HG03439 (cell line): ENCODE results near the gene SERP2.

Source experiments
- ATAC-seq: cut with Tn5 transposase; IDR thresholded peaks from one replicate; pipeline ENCODE4 v1.9.1; 2021; ENCODE audit warnings: mild to moderate bottlenecking, moderate library complexity; ENCODE audit not compliant: unreplicated experiment

The SERP2 gene

DNA sequence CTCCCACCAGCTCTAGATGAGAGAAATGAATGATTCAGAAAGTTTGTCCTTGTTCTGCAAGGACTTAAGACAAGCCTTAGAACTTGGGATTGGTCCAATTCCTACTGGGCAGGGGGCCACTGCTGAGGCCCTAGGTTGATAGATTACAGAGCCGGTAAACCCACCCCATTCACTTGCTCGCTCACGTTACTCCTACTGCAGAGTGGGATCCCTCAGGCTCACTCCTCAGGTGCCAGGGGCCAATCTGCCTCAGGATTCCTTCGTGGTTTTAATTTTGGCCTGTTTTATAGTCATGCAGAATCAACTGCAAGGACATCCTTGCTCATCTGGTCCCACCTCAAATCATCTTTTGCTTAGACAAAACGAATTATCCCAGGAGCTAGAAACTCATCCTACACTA is 59.0 kb downstream of the SERP2 start:
- ATAC-seq: no peak

DNA sequence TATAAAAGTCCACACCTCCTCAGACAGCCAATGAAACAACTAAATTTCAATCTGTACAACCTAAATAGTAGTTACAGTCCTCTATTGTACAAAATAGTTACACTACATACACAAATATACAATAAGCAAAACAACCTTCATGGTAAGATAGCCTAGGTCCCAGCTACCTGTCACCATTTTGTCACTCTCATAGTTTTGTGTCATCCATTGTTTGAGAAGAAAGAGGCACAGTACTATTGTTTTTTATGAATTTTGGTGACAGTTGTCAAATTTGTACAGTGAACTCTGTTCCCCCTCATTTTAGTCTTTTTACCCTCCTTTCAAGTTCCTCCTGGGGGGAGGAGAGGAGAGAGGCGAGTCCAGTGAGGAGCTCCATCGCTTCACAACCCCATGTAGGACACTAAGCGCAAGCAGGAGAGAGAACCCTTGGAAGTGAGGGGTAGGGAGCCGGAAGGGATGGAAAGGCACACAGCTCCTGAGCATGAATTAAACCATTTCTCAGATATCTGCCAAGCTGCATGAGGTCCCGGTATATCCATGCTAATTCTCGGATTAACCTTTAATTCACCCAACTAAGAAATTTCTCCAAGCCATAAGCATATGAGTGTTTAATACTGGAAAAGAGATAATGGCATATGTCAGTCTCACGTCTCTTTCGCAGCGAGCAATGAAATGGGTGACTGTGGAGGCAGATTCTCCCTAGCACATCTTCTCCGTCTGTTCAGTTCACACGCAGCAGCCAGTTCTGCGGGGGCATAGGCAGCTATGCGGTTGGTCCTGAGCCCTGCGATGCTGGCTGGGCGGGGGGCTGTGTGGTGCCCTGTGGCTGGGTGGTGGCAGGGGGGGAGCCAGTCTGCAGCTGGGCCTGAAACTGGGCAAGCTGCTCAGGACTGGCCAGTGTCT is 60.5 kb downstream of the SERP2 start:
- no peak for ATAC-seq

DNA sequence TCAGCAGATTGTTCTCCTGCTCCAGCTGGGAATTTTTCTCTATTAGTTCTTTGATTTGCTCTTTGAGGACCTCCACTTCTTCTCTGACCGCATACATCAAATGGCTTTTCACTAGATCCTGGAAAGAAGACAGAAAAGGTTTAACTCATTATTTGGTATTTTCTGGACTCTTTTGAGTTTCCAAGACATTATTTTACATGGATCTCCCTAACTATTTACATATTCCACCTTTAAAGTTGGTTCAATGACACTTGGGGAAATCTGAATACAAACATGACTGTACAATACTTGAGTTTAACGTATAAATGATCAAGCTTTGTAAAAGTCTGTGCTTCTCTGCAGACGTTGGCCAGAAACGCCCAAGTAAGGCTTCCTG is 61.1 kb downstream of the SERP2 start:
- ATAC-seq: no peak

DNA sequence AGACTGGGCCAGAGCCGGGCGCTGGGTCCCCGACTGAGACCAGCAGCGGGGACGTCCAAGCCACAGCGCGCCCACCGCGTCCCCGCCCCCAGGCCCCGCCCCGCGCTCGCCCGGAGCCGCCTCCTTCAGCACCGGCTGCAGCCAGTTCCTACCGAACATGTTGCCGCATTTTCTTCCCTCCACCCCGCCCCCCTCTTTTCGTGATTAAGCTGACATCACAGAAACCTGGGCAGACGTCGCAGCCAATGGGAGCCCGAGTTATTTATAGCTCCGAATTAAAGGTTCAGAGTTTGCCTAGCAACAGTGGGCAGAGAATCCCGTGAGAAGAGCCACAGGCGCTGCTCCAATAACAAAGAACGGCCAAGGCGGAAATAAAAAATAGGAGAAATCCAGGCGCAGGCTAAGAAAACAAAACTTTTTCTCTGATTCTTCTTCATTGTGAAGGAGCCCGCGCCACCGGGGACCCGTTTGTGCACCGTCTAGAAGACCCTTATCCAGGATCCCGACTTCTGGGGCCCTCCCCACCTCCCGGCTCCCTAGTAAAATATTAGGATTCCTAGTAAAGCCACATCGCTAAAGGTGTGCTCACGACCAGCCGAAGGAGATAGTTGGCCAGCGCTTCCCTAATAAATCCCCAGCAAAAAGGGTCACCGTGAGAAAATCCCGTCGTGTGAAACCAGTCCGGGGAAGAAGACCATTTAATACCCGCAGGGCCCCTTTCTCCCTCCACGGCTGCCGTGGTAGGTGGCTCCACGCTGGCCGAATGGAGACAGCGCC is 61.7 kb downstream of the SERP2 start:
- peak; percentile 76 for ATAC-seq

DNA sequence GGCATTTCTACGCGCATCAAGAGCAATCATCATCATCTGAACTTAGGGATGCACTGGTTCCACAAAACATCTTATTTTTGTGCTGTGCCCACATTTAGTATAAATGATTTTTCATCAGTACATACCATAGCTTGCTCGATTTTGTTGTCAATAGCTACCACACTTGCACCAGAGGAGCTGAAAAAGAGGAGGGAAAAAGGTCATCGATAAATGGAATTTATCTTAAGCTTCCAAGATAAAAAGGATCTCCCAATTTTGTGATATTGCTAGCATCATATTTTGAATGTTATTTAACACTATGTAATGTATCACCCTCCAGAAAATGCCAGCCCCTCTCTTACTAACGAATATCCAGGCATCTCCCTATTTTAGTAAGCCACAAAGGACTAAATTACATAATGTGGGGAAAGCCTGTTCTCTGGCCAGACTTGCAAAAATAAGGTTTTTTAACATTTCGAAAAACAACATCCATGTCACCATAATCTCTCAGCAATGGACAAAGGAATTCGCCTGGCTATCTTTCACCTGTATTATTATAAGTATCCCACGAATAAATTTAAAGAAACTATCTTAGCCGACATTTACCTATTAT is 62.4 kb downstream of the SERP2 start:
- ATAC-seq: no peak

DNA sequence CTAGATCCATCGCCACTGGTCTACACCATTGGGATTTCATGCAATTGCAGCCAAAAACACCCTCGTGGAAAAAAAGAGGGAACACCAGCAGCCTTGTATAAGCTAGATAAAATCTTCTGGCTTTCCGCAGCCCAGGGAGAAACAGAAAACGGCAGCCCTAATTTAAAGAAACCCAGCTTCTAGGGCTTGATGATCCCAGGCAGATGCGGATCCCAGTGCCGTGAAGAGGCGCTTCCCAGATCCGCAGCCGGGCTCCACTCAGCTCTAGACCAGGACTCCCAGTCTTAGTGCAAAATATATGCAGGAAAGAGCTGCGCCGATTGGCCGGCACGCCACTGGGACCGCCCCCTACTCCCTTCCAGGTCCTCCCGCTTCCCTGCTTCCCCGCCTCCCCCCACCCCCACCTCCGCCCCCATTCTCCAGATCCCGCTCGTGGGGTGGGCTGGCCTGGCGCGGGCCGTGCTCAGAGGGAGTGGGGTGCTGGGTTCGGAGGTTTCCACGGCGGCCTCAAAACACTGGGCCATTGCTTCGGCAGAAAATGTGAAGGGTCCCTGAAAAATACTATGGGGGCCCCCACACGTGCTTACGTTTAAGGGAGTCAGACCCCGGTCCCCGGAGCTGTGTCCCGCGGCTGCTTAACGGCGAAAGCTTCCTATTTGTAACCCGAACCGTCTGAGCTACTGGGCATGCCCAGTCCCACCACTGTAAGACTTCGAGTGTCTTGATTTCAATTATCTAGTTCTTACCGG is 63.1 kb downstream of the SERP2 start:
- no peak for ATAC-seq

DNA sequence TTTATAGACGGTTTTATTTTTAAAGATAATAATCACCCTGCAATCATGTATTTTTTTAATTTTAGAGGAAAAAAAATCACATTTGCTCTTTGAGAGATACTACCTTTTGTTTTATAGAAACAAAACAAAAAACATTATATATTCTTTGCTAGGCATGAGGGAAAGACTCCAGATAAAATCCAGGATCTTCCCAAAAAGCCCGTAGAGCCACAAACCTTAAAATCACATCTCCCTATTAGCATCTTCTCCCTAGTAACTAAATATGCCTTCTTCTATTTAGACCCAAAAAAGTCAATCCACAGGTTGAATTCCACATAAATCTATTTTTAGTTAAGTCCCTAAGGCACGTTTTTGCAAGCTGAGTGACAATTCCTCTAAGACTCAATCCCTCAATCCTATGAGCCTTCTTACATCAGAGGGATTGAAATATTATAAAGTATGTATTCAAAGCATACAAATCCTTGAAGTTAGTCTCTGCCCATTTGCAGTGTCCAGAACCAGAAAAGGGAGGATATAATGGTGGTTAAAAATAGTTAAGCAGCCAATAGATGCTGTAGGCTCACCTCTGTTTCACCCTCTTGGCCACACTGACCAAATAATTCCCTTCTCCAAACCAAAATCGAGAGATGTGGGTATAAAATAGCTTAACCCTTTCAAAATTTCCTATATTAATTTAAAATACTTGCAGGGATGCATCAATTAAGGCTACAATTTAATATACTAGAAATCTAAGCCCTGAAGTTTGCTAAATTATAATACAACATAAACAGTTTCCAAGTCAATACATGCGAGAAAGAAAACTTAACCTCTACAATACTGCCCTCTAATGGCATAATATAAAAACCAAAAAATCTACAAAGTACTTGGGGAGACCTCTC is 64.0 kb downstream of the SERP2 start:
- ATAC-seq: no peak

DNA sequence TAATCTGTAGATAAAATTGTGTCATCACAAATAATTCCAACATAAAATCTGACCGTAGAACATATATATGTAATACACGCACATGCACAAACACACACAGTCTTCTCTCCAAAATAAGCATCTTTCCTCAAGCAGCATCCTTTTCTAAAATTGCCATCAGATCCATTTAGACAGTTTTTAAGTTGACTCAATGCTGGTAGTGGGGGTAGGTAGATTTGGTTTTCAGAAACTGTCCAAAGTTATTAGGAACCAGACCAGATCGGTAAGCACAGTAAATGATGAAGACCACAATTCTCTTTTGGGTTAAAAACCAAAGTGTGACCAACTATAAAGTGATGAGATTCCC is 64.6 kb downstream of the SERP2 start:
- no peak for ATAC-seq

DNA sequence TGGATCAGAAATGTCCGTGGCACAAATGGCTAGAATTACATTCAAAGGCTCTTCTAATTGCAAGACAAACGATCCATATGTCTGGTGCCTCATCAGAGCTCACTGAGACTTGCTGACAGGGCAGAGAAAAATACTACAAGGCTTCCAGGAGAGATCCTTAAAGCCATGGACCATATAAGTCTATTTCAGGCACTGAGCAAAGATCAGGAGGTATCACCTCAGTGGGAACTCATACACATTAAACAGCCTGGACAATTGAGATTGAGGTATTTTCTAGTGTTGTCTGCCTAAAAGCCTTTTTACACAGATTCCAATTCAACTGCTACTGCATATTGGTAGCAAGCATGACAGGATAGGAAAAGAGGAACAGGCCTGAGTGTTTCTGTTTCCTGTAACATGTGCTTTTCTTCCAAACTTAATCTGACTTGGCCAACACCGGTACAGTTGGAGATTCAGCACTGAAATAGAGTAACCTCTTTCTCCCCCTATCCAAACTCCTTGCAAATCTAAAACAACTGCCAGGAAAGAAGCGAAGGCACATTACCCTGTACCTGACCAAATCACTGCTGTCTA is 65.9 kb downstream of the SERP2 start:
- ATAC-seq: no peak

DNA sequence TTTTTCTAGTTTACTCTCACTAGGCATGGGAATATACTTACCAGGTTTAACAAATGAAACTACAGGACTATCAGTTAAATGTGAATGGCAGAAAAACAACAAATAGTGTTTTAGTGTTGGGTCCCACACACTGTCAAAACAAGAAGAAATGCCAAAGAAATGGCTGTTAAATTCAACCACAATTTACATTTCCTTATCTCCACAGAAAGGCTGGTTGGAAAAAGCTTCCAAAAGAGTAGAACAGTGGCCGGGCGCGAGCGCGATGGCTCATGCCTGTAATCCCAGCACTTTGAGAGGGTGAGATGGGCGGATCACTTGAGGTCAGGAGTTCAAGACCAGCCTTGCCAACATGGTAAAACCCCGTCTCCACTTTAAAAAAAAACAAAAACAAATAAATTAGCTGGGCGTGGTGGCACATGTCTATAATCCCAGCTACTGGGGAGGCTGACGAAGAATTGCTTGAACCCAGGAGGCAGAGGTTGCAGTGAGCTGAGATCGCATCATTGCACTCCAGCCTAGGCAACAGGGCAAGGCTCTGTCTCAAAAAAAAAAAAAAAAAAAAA is 66.5 kb downstream of the SERP2 start:
- no peak for ATAC-seq
